ENCODE results near the gene FAT1. TPM values are rescaled to one million over a fixed set of nuclear protein-coding genes. Genes with fewer than 3 reads are reported as not detected.

Gene FAT1
- total RNA-seq, 1 experiment from 2014 or later: 172 TPM

- TF ChIP-seq E2F1 (CRISPR knock-in tag; IDR thresholded peaks at IDR 0.05) (no peak), ZNF317 (CRISPR knock-in tag; IDR thresholded peaks at IDR 0.05; ENCODE audit: borderline replicate concordance, low read depth) (no peak)
Measured at GRCh38 chr4:186761393-186761792, 37.7 kb upstream of the FAT1 start (continued).

- Mint-ChIP-seq H3K27ac (no peak overlapping the region), H3K36me3 (no peaks in the 10 kb centered on the region), H3K27me3 (ENCODE audit: low read depth) (no peaks in the 10 kb centered on the region), H3K9me3 (peaks cover 6% of the 10 kb centered on the region; the same call in 1 of the 2 replicates), H3K4me3 (no peak overlapping the region), H3K4me1 (peaks cover 9% of the 10 kb centered on the region)
- ChIA-PET CTCF (no interaction called here), POLR2A (no interaction called here)
- DNase-seq (ENCODE audit: low spot score) (no peak), ATAC-seq (no peak)
- TF ChIP-seq NR2C2 (CRISPR knock-in tag; IDR thresholded peaks at IDR 0.05): no peak
- no peak for TF ChIP-seq ZBTB43 (CRISPR knock-in tag; IDR thresholded peaks at IDR 0.05)
- no peak for TF ChIP-seq IRF1 (CRISPR knock-in tag; IDR thresholded peaks at IDR 0.05)
- TF ChIP-seq JAZF1 (CRISPR knock-in tag; IDR thresholded peaks at IDR 0.05): no peak
- TF ChIP-seq PREB (CRISPR knock-in tag; IDR thresholded peaks at IDR 0.05; ENCODE audit: borderline replicate concordance): no peak
- no peak for TF ChIP-seq ZMAT4 (CRISPR knock-in tag; IDR thresholded peaks at IDR 0.05)
- TF ChIP-seq ATF1 (CRISPR knock-in tag; IDR thresholded peaks at IDR 0.05): no peak
- TF ChIP-seq E2F4 (CRISPR knock-in tag; IDR thresholded peaks at IDR 0.05; ENCODE audit: borderline replicate concordance, low read depth): no peak
- TF ChIP-seq E2F1 (CRISPR knock-in tag; IDR thresholded peaks at IDR 0.05): no peak
- no peak for TF ChIP-seq ZBTB21 (CRISPR knock-in tag; IDR thresholded peaks at IDR 0.05; ENCODE audit: borderline replicate concordance)
Measured at GRCh38 chr4:186760576-186760975, 36.9 kb upstream of the FAT1 start.

GRCh38 chr4:186759990-186760389, 36.3 kb upstream of the FAT1 start:
- ChIA-PET POLR2A (no interaction called here), CTCF (no interaction called here)
- H3K4me3 Mint-ChIP-seq: no peak overlapping the region
- peaks cover 6% of the 10 kb centered on the region; the same call in 1 of the 2 replicates for H3K9me3 Mint-ChIP-seq
- TF ChIP-seq IRF1 (CRISPR knock-in tag; IDR thresholded peaks at IDR 0.05): no peak
- H3K27ac Mint-ChIP-seq: no peak overlapping the region
- ATAC-seq (peak; percentile 56; the same call in 1 of the 2 replicates), DNase-seq (ENCODE audit: low spot score) (peak; percentile 18)
- H3K36me3 Mint-ChIP-seq: no peaks in the 10 kb centered on the region
- peaks cover 5% of the 10 kb centered on the region for H3K4me1 Mint-ChIP-seq
- no peaks in the 10 kb centered on the region for H3K27me3 Mint-ChIP-seq (ENCODE audit: low read depth)

Measured in WTC11 (cell line).